K562 (cell line): Measurements from ENCODE around the gene ZNF17.

ENCODE experiments used
- CC2D1A ChIP-seq: fragments of 450-650 bp; IDR thresholded peaks from 2 replicates; pipeline ENCODE4 v1.6.1; 2017; ENCODE audit warnings: mild to moderate bottlenecking
- FOXA1 ChIP-seq: fragments of 450-650 bp; IDR thresholded peaks from 2 replicates; pipeline ENCODE4 v1.6.1; 2016; ENCODE audit warnings: mild to moderate bottlenecking, borderline replicate concordance
- MAFF ChIP-seq: IDR thresholded peaks from 2 replicates; pipeline ENCODE4 v1.6.1; 2012; ENCODE audit warnings: low read length, improper control_type of control experiment
- MAFG ChIP-seq: fragments of 450-650 bp; conservative IDR thresholded peaks from 2 replicates; pipeline ENCODE4 v1.6.1; 2016; ENCODE audit warnings: missing genetic modification characterization, missing compliant biosample characterization
- MAZ ChIP-seq, 2 experiments: fragments of 450-650 bp in 1 of 2; sonication (generic) in 1 of 2; formaldehyde crosslinking; IDR thresholded peaks in 1 of 2; conservative IDR thresholded peaks in 1 of 2; 2 replicates each; pipeline versions ENCODE4 v1.4.0 to v1.5.0; 2020; ENCODE audit warnings: mild to moderate bottlenecking in 1 of 2, missing genetic modification reagents in 1 of 2
- MYC ChIP-seq, 2 experiments: fragments of 250-450 bp in 1 of 2; sonication (Bioruptor Pico) in 1 of 2; IDR thresholded peaks; 2 replicates each; pipeline versions ENCODE4 v1.5.1 to v1.6.1; 2012 to 2021; ENCODE audit warnings: low read depth in 2 of 2, borderline replicate concordance in 1 of 2, improper control_type of control experiment in 1 of 2, low read length in 1 of 2, mild to moderate bottlenecking in 1 of 2, moderate library complexity in 1 of 2
- POLR2AphosphoS5 ChIP-seq: IDR thresholded peaks from 2 replicates; pipeline ENCODE4 v1.6.1; 2011; ENCODE audit warnings: mild to moderate bottlenecking, low read depth, low read length, moderate library complexity; ENCODE audit not compliant: control insufficient read depth, insufficient read depth
- PTRF ChIP-seq: fragments of 450-650 bp; IDR thresholded peaks from 2 replicates; pipeline ENCODE4 v1.6.1; 2016; ENCODE audit warnings: mild to moderate bottlenecking, missing genetic modification characterization, missing compliant biosample characterization
- RAD21 ChIP-seq, 2 experiments: fragments of 250-450 bp in 1 of 2; fragments of 450-650 bp in 1 of 2; sonication (Bioruptor Pico) in 1 of 2; formaldehyde crosslinking in 1 of 2; IDR thresholded peaks in 1 of 2; conservative IDR thresholded peaks in 1 of 2; 2 replicates each; pipeline versions ENCODE4 v1.4.0 to v1.8.0; 2020 to 2022; ENCODE audit warnings: mild to moderate bottlenecking in 2 of 2, moderate library complexity in 1 of 2
- SETDB1 ChIP-seq: IDR thresholded peaks from one replicate; pipeline ENCODE4 v1.6.1; 2012; ENCODE audit warnings: low read length, control low read depth, inconsistent platforms
- TEAD1 ChIP-seq, 2 experiments: fragments of 450-650 bp in 1 of 2; sonication (generic) in 1 of 2; formaldehyde crosslinking; IDR thresholded peaks; 2 replicates each; pipeline versions ENCODE4 v1.4.0 to v1.8.0; 2020 to 2022; ENCODE audit warnings: mild to moderate bottlenecking in 2 of 2, missing genetic modification reagents in 1 of 2
- ZNF146 ChIP-seq: IDR thresholded peaks from one replicate; pipeline ENCODE4 v1.6.1; 2018; ENCODE audit warnings: missing compliant biosample characterization; ENCODE audit not compliant: unreplicated experiment

- TF ChIP-seq PTRF (tag), result no peak
- TF ChIP-seq SETDB1, result no peak
- TF ChIP-seq MAFG (tag), result no peak
- TF ChIP-seq POLR2AphosphoS5, result no peak
- 0 out of 4 replicates have a peak, but pooled peaks of 1 of the 2 experiments have one; percentile 35 for TF ChIP-seq MAZ (CRISPR knock-in tag; conservative IDR thresholded peaks at IDR 0.05 in 1 of 2, IDR thresholded peaks at IDR 0.05 in 1 of 2)
- TF ChIP-seq TEAD1 (CRISPR knock-in tag; IDR thresholded peaks at IDR 0.05), result 0 out of 4 replicates have a peak, but pooled peaks of 1 of the 2 experiments have one; percentile 47
- TF ChIP-seq FOXA1, result no peak
- TF ChIP-seq MAFF, result no peak
- no peak for TF ChIP-seq CC2D1A
- TF ChIP-seq RAD21 (CRISPR knock-in tag; conservative IDR thresholded peaks at IDR 0.05 in 1 of 2, IDR thresholded peaks at IDR 0.05 in 1 of 2), result peak; percentile 15 to 40; a peak in 2 of 4 replicates
- TF ChIP-seq ZNF146 (CRISPR knock-in tag), result no peak
- TF ChIP-seq MYC (IDR thresholded peaks at IDR 0.05; ENCODE audit: low read depth, low read length), result no peak
- no peak for TF ChIP-seq MYC (CRISPR knock-in tag; IDR thresholded peaks at IDR 0.05; ENCODE audit: borderline replicate concordance, low read depth)
Measured at GRCh38 chr19:57389730-57390598, 21.0 kb upstream of the ZNF17 start, which contains the start of gene ZNF548.
